HCT116 (cell line): ENCODE results near the gene ITIH4. TPM values are rescaled to one million over a fixed set of nuclear protein-coding genes. Genes with fewer than 3 reads are reported as not detected.

Experiments used
- ATAC-seq: fragments of 200-7000 bp; cut with Tn5 transposase; 2 replicates; pipeline ENCODE4 v1.9.1; 2020; ENCODE audit warnings: mild to moderate bottlenecking, moderate library complexity
- BruUV-seq: library from RNA; stranded (reverse); fragments of 400-500 nt; replicated peaks from 2 replicates; lab custom pipeline; 2021; lab: Mats Ljungman, UMichigan
- CTCF ChIA-PET: fragments of 300-600 bp; sonication (Branson Sonifier 250); formaldehyde crosslinking; loops from one replicate; lab custom pipeline; 2021; ENCODE audit warnings: antibody characterized with exemption; lab: Charles Lee
- POLR2A ChIA-PET: fragments of 300-600, 350-600 bp; sonication (Branson Sonifier 250); formaldehyde crosslinking; loops from one replicate; lab custom pipeline; 2021; ENCODE audit warnings: antibody characterized with exemption; lab: Charles Lee
- RAD21 ChIA-PET, 2 experiments: fragments of 300-600 bp; sonication (Branson Sonifier 250); formaldehyde crosslinking; loops; one replicate each; lab custom pipeline; 2023; ENCODE audit warnings: low total read pairs in 2 of 2; ENCODE audit not compliant: uncharacterized antibody in 2 of 2, unreplicated experiment in 2 of 2, low non-redundant PET in 1 of 2; lab: Charles Lee
- DNase-seq: peaks from one replicate; pipeline ENCODE4 v3.0.0-alpha.2; 2010; ENCODE audit warnings: low read depth, low spot score
- H2AFZ ChIP-seq: fragments of 200-600 bp; shearing (Covaris generic), sonication (generic); 2 replicates; pipeline ENCODE4 v1.6.1; 2017; ENCODE audit warnings: low read depth, mixed run types, mixed read lengths, antibody characterized with exemption, low read length; ENCODE audit not compliant: poor library complexity, severe bottlenecking
- H3K27ac ChIP-seq: 2 replicates; pipeline ENCODE4 v1.5.1; 2012; ENCODE audit warnings: low read depth, low read length
- H3K27me3 ChIP-seq: fragments of 200-600 bp; sonication (generic); 2 replicates; pipeline ENCODE4 v1.6.1; 2016; ENCODE audit warnings: mixed run types, low read length, mixed read lengths; ENCODE audit not compliant: insufficient read depth
- H3K36me3 ChIP-seq, 2 experiments: fragments of 200-500 bp in 1 of 2; fragments of 200-600 bp in 1 of 2; sonication (Bioruptor generic) in 1 of 2; sonication (generic) in 1 of 2; 2 replicates each; pipeline versions ENCODE4 v1.5.1 to v1.6.1; 2014 to 2016; ENCODE audit warnings: low read length in 2 of 2, inconsistent platforms in 1 of 2, mixed read lengths in 1 of 2, mixed run types in 1 of 2; ENCODE audit not compliant: insufficient read depth in 2 of 2, control insufficient read depth in 1 of 2
- H3K4me1 ChIP-seq, 2 experiments: fragments of 200-600 bp in 1 of 2; sonication (generic) in 1 of 2; 2 replicates each; pipeline versions ENCODE4 v1.5.1 to v1.6.1; 2012 to 2017; ENCODE audit warnings: low read length in 2 of 2, inconsistent platforms in 1 of 2, mild to moderate bottlenecking in 1 of 2, mixed read lengths in 1 of 2, mixed run types in 1 of 2, moderate library complexity in 1 of 2; ENCODE audit not compliant: insufficient read depth in 2 of 2, control insufficient read depth in 1 of 2
- H3K4me2 ChIP-seq: fragments of 200-600 bp; sonication (generic); 2 replicates; pipeline ENCODE4 v1.6.1; 2017; ENCODE audit warnings: mixed run types, low read length, mixed read lengths
- H3K4me3 ChIP-seq, 2 experiments: fragments of 200-600 bp in 1 of 2; sonication (generic) in 1 of 2; replicated peaks in 1 of 2; 2 replicates each; pipeline ENCODE4 v1.5.1; 2011 to 2016; ENCODE audit warnings: low read length in 2 of 2, control low read depth in 1 of 2, low read depth in 1 of 2, mild to moderate bottlenecking in 1 of 2, mixed read lengths in 1 of 2, mixed run types in 1 of 2
- H3K79me2 ChIP-seq: fragments of 200-600 bp; sonication (generic); 2 replicates; pipeline ENCODE4 v1.6.1; 2017; ENCODE audit warnings: mild to moderate bottlenecking, mixed run types, low read length, moderate library complexity, mixed read lengths; ENCODE audit not compliant: insufficient read depth
- H3K9ac ChIP-seq: fragments of 200-600 bp; sonication (generic); 2 replicates; pipeline ENCODE4 v1.6.1; 2016; ENCODE audit warnings: low read length, mixed read lengths
- H3K9me2 ChIP-seq: fragments of 200-600 bp; sonication (generic), shearing (Covaris generic); 2 replicates; pipeline ENCODE4 v1.6.1; 2017; ENCODE audit warnings: mixed run types, mild to moderate bottlenecking, moderate library complexity; ENCODE audit not compliant: insufficient read depth
- H3K9me3 ChIP-seq, 2 experiments: fragments of 200-500 bp in 1 of 2; fragments of 200-600 bp in 1 of 2; sonication (Bioruptor generic) in 1 of 2; sonication (generic) in 1 of 2; 2 replicates each; pipeline ENCODE4 v1.6.1; 2014 to 2017; ENCODE audit warnings: low read length in 2 of 2, mixed read lengths in 2 of 2, inconsistent platforms in 1 of 2, low read depth in 1 of 2, mild to moderate bottlenecking in 1 of 2, mixed run types in 1 of 2, moderate library complexity in 1 of 2; ENCODE audit not compliant: control insufficient read depth in 1 of 2, insufficient read depth in 1 of 2
- H4K20me1 ChIP-seq: fragments of 200-600 bp; sonication (generic), shearing (Covaris generic); 2 replicates; pipeline ENCODE4 v1.6.1; 2017; ENCODE audit warnings: mixed run types, mild to moderate bottlenecking, moderate library complexity; ENCODE audit not compliant: insufficient read depth
- CBX3 ChIP-seq: IDR thresholded peaks from 2 replicates; pipeline ENCODE4 v1.6.1; 2012; ENCODE audit warnings: low read depth
- CEBPB ChIP-seq: IDR thresholded peaks from 2 replicates; pipeline ENCODE4 v1.6.1; 2012; ENCODE audit warnings: low read depth
- EGR1 ChIP-seq: IDR thresholded peaks from 2 replicates; pipeline ENCODE4 v1.6.1; 2012; ENCODE audit warnings: low read depth
- FOSL1 ChIP-seq: IDR thresholded peaks from 2 replicates; pipeline ENCODE4 v1.6.1; 2012; ENCODE audit warnings: low read depth
- JUND ChIP-seq: IDR thresholded peaks from 2 replicates; pipeline ENCODE4 v1.6.1; 2012
- MAX ChIP-seq: IDR thresholded peaks from 2 replicates; pipeline ENCODE4 v1.6.1; 2012
- POLR2A ChIP-seq: IDR thresholded peaks from 2 replicates; pipeline ENCODE4 v1.7.0; 2011; ENCODE audit warnings: borderline replicate concordance; ENCODE audit not compliant: insufficient read depth, insufficient read length; ENCODE audit errors: extremely low read depth
- POLR2AphosphoS5 ChIP-seq: IDR thresholded peaks from 2 replicates; pipeline ENCODE4 v1.6.1; 2011; ENCODE audit warnings: mild to moderate bottlenecking, low read depth, low read length, moderate library complexity
- SIN3A ChIP-seq: IDR thresholded peaks from 2 replicates; pipeline ENCODE4 v1.6.1; 2012; ENCODE audit warnings: low read depth
- SP1 ChIP-seq: IDR thresholded peaks from 2 replicates; pipeline ENCODE4 v1.6.1; 2012; ENCODE audit warnings: low read depth
- SRF ChIP-seq: IDR thresholded peaks from 2 replicates; pipeline ENCODE4 v1.6.1; 2012; ENCODE audit warnings: low read depth
- TCF7L2 ChIP-seq: IDR thresholded peaks from 2 replicates; pipeline ENCODE4 v1.7.0; 2011; ENCODE audit warnings: borderline replicate concordance, inconsistent platforms; ENCODE audit not compliant: insufficient read depth, insufficient read length; ENCODE audit errors: extremely low read depth
- YY1 ChIP-seq: IDR thresholded peaks from 2 replicates; pipeline ENCODE4 v1.6.1; 2011; ENCODE audit warnings: low read length, low read depth, moderate library complexity, mild to moderate bottlenecking; ENCODE audit not compliant: insufficient replicate concordance; ENCODE audit errors: extremely low read depth
- ZFX ChIP-seq: fragments of 450-650 bp; IDR thresholded peaks from 2 replicates; pipeline ENCODE4 v1.6.1; 2017
- intact Hi-C: fragments of 100-400 bp; cut with micrococcal nuclease; formaldehyde crosslinking; loops from 2 replicates; pipeline ENCODE4 v1.10.0; 2022
- total RNA-seq: library from RNA; stranded (reverse); gene quantifications from one replicate; pipeline ENCODE4 v1.2.1, GENCODE V29; 2021; ENCODE audit not compliant: unreplicated experiment
- TF ChIP-seq, protein P1 (sequence below): IDR thresholded peaks from 2 replicates; pipeline ENCODE4 v1.6.1; 2011; ENCODE audit warnings: mild to moderate bottlenecking, low read length, moderate library complexity; ENCODE audit not compliant: insufficient replicate concordance; ENCODE audit errors: extremely low read depth

ITIH4 gene
- total RNA-seq, 1 experiment from 2014 or later, result 4.1 TPM

DNA sequence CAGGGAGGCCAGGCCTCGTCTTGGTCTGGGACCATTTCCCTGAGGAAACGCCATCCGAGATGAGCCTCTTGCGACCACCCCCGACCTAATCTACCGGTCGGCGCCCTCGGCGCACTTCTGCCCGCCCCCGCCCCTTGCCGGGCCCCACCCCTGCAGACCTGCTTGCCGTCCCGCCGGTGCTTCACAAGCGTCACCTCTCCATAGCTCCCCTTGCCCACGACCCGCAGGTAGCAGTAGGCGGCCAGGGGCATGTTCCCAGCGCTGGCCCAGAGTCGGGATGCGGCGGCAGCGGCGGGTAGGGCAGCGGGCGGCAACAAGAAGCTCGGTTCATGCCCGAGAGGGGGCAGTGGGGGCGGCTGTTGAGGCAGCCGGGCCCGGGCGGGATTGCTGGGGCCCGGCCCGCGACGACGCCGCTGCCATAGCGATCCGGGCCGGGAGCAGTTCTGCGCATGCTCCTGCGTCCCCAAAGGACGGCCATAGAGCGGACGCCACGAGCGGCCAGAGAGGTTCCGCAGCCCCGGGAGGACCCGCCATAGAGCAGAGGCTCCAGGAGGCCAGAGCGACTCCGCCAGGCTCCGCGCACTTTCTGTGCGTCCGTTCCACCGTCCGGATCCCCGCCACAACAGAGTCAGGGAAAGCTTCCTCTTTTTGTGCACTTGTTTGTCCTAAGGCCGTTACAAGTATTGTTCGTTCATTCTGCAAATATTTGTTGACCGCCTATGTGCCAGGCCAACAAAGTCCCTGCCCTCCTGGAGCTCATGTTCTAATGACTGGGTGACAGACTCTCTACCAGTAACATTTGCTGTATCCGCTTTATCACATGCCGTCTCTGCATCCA lies 59.8 kb downstream of the ITIH4 start, which contains the start of gene NEK4:
NEK4 (minus strand) TSS at position 445 of the 838 bp plus-strand sequence; CDS start at position 251, 194 bp downstream.
- H2AFZ ChIP-seq, result peak within 1 kb of the TSS; percentile 94
- H3K79me2 ChIP-seq, result peaks cover 21% of the 10 kb centered on the region
- peaks cover 4 to 17% of the 10 kb centered on the region in 2 experiments; a peak in 2 of 4 replicates for H3K36me3 ChIP-seq
- peak within 1 kb of the TSS; percentile 77 for H3K9ac ChIP-seq
- H3K27me3 ChIP-seq, result no peaks in the 10 kb centered on the region
- no TSS peak for BruUV-seq
- H3K4me2 ChIP-seq, result peak within 1 kb of the TSS; percentile 81
- DNase-seq (peak; percentile 74), ATAC-seq (peak; percentile 98)
- ChIA-PET CTCF (no interaction called here), RAD21 (no interaction called here), POLR2A (no interaction called here)
- H3K4me3 ChIP-seq, result peak within 1 kb of the TSS; percentile 69 to 78
- H3K4me1 ChIP-seq, result peaks cover 4 to 19% of the 10 kb centered on the region in 2 experiments; a peak in 3 of 4 replicates
- no peaks in the 10 kb centered on the region for H4K20me1 ChIP-seq
- no peaks in the 10 kb centered on the region for H3K9me2 ChIP-seq
- intact Hi-C loops, result no loop called here
- peak within 1 kb of the TSS; percentile 37 for H3K27ac ChIP-seq
- TF ChIP-seq ZFX (peak; percentile 88), SIN3A (peak; percentile 90), POLR2AphosphoS5 (peak; percentile 99), POLR2A (peak; percentile 98), SRF (peak; percentile 41; the same call in 1 of the 2 replicates), MAX (peak; percentile 75), YY1 (peak; percentile 14), TCF7L2 (no peak), FOSL1 (0 out of 2 replicates have a peak, but pooled peaks have one; percentile 12), JUND (no peak), CBX3 (peak; percentile 71), CEBPB (no peak), SP1 (peak; percentile 49; the same call in 1 of the 2 replicates), EGR1 (no peak; the same call in 1 of the 2 replicates)
- TF ChIP-seq, protein P1, sequence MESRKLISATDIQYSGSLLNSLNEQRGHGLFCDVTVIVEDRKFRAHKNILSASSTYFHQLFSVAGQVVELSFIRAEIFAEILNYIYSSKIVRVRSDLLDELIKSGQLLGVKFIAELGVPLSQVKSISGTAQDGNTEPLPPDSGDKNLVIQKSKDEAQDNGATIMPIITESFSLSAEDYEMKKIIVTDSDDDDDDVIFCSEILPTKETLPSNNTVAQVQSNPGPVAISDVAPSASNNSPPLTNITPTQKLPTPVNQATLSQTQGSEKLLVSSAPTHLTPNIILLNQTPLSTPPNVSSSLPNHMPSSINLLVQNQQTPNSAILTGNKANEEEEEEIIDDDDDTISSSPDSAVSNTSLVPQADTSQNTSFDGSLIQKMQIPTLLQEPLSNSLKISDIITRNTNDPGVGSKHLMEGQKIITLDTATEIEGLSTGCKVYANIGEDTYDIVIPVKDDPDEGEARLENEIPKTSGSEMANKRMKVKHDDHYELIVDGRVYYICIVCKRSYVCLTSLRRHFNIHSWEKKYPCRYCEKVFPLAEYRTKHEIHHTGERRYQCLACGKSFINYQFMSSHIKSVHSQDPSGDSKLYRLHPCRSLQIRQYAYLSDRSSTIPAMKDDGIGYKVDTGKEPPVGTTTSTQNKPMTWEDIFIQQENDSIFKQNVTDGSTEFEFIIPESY, result no peak
- H3K9me3 ChIP-seq, result no peaks in the 10 kb centered on the region
